ENCODE measurements around the gene ZBTB20.

Gene ZBTB20

GRCh38 chr3:115148142-115148790 is 1.2 kb upstream of the ZBTB20 start:
- no peak; the same call in 2 of the 3 replicates for ATAC-seq
- TF ChIP-seq GLIS3 (CRISPR knock-in tag; IDR thresholded peaks at IDR 0.05), result no peak
- TF ChIP-seq TSHZ2 (CRISPR knock-in tag; IDR thresholded peaks at IDR 0.05), result 0 out of 2 replicates have a peak, but pooled peaks have one; percentile 8

DNA sequence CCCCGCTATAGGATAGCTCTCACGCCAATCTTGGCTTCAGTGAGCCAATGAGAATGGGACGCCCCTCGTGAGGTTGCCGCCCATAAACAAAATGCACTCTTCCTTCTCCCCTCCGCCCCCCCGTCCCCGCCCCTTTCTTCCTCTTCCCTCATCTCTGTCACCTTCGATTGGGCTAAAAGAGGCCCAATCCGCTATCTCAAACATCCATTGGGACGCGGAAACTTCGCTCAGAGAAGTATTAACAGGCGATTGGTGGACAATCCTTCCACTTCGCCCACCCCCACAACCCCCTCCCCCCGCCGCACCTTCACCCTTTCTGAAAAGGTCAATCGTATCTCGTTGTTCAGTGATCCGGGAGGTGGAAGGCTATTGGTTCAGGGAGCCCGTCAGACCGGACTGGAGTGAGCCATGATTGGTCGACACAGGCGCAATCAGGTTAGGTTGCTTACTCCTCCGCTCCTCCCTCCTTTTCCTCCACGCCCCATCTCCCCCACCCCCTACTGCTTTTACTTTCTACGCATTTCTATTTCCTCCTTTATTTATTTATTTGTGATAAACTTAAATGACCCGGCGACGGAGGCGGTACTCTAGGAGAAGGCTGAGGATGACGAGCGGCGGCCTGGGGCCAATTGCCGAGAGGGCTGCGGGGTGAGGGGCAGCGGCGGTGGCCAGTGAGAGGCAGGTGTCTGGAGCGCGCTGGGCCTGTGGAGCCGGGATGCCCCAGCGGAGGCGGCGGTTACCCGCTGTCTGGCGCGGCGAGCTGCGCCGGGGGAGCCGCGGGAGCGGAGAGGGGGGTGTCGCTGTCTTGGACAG is 447 bp upstream of the ZBTB20 start:
- TF ChIP-seq ZNF565 (CRISPR knock-in tag; conservative IDR thresholded peaks at IDR 0.05; ENCODE audit: low read depth) (no peak), CSRNP3 (CRISPR knock-in tag; IDR thresholded peaks at IDR 0.05) (no peak), TSHZ2 (CRISPR knock-in tag; IDR thresholded peaks at IDR 0.05) (0 out of 2 replicates have a peak, but pooled peaks have one; percentile 4), ESRRG (CRISPR knock-in tag; IDR thresholded peaks at IDR 0.05) (no peak)
- ATAC-seq, result peak; percentile 89

DNA sequence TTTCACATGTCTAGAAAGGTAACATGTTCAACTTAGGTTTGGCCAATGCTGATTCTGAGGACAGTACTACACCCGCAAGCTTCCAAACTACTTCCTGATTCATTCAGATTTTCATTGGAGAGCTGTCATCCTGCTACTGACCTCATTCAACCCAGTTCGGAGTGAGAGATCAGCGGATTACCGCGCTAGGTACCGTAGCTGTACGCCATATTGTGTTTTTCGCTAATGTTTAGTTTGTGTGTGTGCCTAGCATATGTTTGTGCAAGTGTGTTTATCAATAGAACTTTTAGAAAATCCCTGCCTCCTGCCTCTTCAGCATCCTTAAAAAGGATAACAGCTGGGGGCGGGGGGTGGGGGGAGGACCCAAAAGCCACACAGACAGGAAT is 1.1 kb downstream of the ZBTB20 start:
- peak; percentile 35 for ATAC-seq
- TF ChIP-seq TOX (CRISPR knock-in tag; IDR thresholded peaks at IDR 0.05; ENCODE audit: borderline replicate concordance) (no peak), ZFP30 (CRISPR knock-in tag; IDR thresholded peaks at IDR 0.05) (no peak), ZNF70 (CRISPR knock-in tag; IDR thresholded peaks at IDR 0.05) (no peak), CSDC2 (CRISPR knock-in tag; IDR thresholded peaks at IDR 0.05) (no peak), TSHZ2 (CRISPR knock-in tag; IDR thresholded peaks at IDR 0.05) (no peak), ZNF565 (CRISPR knock-in tag; conservative IDR thresholded peaks at IDR 0.05; ENCODE audit: low read depth) (no peak), ARNTL (CRISPR knock-in tag; IDR thresholded peaks at IDR 0.05; ENCODE audit: borderline replicate concordance, low read depth) (no peak), RARB (CRISPR knock-in tag; IDR thresholded peaks at IDR 0.05) (no peak), PPARA (CRISPR knock-in tag; IDR thresholded peaks at IDR 0.05; ENCODE audit: borderline replicate concordance) (no peak)
- TF ChIP-seq, protein P1, sequence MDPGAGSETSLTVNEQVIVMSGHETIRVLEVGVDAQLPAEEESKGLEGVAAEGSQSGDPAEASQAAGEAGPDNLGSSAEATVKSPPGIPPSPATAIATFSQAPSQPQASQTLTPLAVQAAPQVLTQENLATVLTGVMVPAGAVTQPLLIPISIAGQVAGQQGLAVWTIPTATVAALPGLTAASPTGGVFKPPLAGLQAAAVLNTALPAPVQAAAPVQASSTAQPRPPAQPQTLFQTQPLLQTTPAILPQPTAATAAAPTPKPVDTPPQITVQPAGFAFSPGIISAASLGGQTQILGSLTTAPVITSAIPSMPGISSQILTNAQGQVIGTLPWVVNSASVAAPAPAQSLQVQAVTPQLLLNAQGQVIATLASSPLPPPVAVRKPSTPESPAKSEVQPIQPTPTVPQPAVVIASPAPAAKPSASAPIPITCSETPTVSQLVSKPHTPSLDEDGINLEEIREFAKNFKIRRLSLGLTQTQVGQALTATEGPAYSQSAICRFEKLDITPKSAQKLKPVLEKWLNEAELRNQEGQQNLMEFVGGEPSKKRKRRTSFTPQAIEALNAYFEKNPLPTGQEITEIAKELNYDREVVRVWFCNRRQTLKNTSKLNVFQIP (CRISPR knock-in tag; IDR thresholded peaks at IDR 0.05; ENCODE audit: borderline replicate concordance, low read depth), result no peak
- TF ChIP-seq, protein P2, sequence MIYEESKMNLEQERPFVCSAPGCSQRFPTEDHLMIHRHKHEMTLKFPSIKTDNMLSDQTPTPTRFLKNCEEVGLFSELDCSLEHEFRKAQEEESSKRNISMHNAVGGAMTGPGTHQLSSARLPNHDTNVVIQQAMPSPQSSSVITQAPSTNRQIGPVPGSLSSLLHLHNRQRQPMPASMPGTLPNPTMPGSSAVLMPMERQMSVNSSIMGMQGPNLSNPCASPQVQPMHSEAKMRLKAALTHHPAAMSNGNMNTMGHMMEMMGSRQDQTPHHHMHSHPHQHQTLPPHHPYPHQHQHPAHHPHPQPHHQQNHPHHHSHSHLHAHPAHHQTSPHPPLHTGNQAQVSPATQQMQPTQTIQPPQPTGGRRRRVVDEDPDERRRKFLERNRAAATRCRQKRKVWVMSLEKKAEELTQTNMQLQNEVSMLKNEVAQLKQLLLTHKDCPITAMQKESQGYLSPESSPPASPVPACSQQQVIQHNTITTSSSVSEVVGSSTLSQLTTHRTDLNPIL (CRISPR knock-in tag; IDR thresholded peaks at IDR 0.05; ENCODE audit: low read depth), result no peak

Data from SK-N-SH treated with all-trans-retinoic acid at 6 μM for 48 hours (cell line).